NCI-H1417 (cell line): Measurements from ENCODE around the gene TMEM88.

Experiments used
- DNase-seq, 3 experiments: peaks; one replicate each; lab custom pipeline; 2025; lab: John Stamatoyannopoulos, UW

Gene TMEM88

DNA sequence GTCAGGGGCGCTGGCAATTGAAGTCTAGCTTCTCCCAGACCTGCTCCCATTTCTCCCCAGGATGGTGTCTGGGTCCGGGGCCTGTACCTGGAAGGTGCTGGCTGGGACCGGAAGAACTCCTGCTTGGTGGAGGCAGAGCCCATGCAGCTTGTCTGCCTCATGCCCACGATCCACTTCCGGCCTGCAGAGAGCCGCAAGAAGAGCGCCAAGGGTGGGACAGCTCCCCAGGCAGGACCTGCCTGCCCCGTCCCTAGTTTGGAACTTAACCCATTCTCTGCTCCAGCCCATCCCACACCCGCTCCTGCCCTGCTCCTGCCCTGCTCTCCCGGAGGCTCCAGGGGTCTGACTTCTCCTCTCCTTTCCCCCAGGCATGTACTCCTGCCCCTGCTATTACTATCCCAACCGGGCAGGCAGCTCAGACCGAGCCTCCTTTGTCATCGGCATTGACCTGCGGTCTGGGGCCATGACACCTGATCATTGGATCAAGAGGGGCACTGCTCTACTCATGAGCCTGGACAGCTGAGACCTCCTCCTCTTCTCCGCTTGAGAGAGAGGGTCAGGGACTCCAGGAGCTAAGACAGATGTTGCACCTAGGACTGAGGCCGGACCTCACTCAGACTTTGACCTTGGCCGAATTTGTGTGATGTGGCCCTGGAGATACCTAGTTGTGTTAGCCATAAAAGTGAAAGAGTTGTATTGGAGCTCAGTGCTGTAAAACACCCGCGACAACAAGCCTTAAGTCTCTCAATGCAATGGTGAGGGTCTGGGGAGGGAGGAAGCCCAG is 21.7 kb upstream of the TMEM88 start:
- no peak for DNase-seq

DNA sequence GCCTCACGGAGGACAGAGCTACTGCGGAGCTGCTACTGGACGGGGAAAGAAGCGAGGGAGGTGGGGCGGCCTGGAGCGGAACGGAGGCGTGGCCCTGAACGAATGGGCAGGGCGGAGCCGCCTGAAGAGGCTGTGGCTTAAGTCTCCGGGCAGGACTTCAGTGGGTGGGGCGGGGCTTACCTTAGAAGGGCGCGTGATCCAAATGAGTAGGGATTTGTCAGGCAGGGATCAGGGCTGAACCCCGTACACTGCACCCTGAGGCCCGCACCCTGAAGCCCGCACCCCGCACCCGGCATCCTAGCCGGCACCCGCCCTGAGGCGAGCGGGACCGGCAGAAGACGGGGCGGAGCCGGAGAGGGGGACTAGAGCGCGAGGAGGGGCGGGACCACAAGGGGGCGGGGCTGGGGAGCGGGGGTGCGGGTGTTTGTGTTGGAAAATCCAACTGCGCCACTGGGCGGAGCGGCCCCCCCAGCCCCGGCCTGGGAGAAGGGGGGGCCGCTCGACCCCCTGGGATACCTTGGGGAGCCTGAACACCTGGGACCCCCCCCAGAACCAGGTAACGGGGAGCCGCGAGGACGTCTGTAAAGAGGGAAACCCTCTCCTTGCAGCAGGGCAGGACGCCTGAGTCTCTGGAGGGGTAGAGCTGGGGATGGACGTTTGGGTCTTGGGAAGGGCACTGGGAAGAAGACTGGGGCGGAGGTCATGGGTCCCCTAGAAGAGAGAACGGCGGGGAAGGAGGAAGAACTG is 20.9 kb upstream of the TMEM88 start, which contains the start of gene KDM6B:
Gene KDM6B, plus strand, starts transcription at position 423 of the 747 bp plus-strand sequence. CDS start 11,338 bp downstream, outside the sequence.
- peak; percentile 74 to 82 (median 81) for DNase-seq

DNA sequence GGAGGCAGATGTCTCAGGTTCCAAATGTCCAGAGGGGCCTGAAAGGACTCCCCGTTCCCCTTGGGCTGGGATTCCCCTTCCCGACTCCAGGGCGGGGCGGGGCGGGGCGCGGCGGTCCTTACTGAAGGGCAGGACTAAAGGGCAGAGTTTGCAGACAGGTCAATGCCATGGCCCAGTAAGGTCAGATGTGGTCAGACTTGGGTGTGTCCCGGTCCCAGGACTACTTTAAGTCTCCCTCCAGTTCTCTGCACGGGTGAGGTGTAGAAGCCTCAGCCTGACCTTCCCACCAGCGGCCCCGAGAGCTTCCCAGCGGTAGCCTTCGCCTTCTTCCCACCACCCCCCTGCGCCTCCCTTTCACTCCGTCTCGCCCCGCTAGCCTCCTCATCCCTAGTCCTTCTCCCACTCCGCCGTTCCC is 20.3 kb upstream of the TMEM88 start:
- DNase-seq = no peak

- DNase-seq = peak; percentile 88 to 98 (median 94)
Measured at GRCh38 chr17:7834957-7835813, 19.7 kb upstream of the TMEM88 start.

- DNase-seq = peak; percentile 31 to 66 (median 63)
Measured at GRCh38 chr17:7835814-7836595, 18.9 kb upstream of the TMEM88 start.

DNA sequence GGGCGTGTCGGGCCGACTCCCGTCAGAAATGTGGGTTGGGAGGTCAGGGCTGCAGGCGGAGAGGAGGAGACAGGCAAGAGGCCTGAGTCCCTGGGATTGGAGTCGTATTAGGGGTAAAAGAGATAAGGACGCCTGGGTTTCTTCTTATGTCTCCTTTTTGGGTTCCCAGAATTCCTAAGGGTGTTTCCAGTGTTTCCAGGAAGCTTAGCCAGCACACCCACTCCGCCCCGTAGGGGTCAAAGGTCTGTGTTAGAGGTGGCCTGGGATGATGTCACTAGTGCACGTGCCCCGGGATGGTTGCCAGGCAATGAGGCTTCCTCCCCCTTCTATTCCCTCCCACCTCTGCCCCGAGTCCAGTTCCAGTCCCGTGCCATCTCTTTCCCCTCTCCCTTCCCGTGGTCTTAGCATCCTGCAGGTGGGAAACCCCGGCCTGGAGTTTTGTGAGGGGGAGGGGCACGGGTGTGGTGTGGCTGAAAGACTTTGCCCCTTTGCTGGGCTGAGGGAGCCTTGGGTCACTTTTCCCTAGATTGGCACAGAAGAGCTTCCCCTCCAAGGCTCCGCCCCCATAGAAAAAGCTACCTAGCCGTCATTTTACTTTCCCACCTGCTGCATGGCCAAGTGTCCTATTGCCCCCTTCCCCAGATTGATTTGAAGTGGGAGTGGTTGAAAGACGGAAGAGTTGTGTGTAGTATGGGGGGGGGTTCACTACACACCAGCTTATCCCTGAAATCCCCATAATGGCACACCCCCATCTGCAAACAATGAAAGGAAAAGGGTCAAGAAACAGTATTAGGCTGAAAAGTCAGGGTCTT is 18.1 kb upstream of the TMEM88 start:
- peak; percentile 85 to 95 (median 89) for DNase-seq

- DNase-seq = peak in 2 of 3 experiments; percentile 46 to 54
Measured at GRCh38 chr17:7837408-7838088, 17.3 kb upstream of the TMEM88 start.

DNA sequence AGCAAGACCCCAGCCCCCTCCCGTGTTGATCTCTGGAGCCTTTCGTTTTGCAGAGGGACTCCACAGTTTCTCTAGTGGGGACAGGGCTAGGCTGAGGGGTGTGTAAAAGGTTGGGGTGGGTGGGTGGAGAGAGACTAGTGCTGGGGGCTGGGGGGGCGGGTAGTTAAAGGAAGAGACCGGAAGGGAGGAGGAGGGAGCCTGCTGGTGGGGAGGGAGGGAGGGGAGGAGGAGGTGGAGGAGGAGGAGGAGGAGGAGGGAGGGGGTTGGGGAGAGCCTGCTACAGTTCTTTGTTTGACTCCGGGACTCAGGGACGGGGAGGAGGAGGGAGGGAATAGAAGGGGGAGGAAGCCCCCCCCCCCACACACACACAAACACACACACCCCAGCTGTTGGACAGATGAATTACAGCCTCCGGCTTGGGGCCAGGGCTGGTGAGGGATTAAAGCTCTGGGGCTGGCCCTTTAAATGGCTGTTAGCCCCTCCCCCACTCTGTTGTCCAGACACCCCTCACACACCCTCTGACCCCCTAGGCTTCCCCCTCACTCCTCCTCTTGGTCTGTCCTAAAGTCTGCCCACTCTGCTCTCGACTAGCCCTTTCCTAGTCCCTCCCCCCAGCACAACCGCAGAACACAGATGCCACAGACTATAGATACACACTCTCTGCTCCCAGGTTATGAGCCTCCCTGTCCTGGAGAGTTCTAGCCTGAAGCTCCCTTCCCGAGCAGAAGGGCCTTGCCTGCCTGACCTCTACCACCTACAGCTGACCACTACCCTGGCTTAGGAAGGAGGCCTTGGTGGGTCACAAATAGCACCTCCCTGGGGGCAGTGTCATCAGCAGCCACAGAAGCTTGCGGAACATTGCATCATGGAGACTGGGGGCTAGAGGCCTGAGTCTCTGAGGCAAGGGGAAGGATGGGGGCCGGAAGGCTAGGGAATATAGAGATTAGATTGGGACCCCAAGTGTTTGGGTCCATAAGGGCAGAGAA is 16.5 kb upstream of the TMEM88 start:
- DNase-seq = peak; percentile 3 to 63 (median 47)

DNA sequence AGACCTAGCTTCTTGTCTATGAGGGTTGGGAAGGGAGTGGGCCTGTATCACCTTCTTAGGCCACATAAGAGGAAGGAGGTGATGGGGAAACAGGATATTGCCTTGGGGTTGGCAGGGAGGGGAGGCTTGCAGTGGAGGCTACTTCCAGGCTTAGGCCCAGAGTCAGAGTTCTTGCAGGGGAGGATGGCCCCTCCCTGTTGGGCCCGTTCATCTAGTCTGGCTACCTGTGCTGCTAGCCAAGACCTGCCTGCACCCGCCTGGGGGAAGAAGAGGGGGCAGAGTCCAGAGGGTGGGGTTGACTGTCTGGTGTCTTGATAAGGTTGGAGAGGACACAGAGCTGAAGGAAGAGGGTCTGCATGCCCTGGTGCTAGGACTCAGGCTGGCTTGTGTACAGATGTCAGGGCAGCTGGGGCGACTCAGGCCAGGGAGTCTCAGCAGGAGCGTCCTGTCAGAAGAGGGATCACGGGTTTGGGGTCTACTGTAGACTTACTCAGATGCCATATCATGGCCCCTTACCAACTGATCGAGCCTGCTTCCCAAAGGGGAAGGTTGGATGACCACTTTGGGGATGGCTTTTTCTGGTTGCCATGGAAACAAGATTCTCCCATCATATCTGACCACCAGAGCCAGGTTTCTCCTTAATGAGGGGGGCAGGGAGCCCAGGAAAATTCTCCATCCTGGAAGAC is 15.5 kb upstream of the TMEM88 start:
- no peak for DNase-seq

- DNase-seq = no peak
Measured at GRCh38 chr17:7839876-7840261, 15.0 kb upstream of the TMEM88 start.

DNA sequence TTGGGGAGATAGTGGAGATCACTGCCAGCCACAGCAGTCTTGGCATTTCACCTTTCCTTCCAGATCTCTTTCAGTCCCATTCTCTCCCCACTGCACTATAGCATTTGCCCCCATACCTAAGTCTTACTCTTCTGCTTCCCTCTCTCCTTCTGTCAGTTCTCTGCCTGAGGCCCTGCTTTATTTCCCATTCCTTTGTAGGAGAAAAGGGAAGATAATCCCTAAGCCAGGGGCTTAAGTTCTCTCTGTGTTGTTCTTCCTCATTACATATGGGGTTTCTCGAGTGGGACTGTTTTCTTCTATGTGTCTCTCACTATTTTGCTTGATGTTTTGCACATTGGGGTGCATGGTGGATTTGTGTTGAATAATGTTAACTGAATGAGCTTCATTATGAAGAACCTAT is 14.4 kb upstream of the TMEM88 start:
- DNase-seq = no peak

DNA sequence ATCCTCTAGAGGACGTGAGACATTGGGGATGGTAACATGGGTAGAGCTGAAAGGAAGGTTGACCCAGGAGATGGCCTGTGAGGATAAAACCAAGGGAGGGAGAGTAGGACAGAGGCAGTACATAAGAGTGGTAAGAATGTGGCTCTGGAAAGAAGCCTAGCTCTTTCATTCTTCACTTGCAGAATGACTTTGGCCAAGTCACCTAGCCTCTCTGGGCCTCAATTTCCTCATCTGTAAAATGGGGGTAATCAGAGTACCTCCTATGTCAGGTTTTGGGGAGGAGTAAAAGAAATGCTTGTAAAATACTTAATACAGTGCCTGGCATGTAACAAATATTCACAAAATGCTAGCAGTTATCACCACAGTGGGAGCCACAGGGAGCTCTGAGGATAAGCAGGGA is 14.0 kb upstream of the TMEM88 start:
- peak in 1 of 3 experiments; percentile 26 for DNase-seq

GRCh38 chr17:7841396-7841914 is 13.4 kb upstream of the TMEM88 start:
- peak; percentile 51 to 84 (median 72) for DNase-seq

DNA sequence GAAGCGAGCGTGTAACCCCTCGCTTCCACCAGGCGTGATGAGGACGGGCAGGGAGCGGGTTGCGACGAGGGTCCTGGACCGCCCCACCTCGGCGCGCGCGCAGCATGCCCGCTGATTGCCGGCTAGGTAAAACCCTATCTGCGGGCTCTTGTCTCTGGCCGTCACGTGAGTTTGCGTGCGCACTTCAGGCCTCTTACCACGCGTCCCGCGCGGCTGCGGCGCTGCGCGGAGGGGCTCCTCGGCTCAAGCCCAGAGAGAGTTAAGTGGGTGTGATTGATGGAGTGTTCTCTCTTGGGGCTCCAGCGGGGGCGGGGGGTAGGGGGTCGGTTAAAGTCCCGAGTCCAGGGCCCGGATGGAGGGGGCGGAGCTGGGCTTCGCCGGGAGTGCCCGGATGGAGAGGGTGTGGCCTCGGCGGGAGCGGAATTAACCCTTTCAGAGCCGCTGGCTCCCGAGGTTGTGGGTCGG is 12.9 kb upstream of the TMEM88 start:
- DNase-seq = peak; percentile 83 to 91 (median 89)

DNA sequence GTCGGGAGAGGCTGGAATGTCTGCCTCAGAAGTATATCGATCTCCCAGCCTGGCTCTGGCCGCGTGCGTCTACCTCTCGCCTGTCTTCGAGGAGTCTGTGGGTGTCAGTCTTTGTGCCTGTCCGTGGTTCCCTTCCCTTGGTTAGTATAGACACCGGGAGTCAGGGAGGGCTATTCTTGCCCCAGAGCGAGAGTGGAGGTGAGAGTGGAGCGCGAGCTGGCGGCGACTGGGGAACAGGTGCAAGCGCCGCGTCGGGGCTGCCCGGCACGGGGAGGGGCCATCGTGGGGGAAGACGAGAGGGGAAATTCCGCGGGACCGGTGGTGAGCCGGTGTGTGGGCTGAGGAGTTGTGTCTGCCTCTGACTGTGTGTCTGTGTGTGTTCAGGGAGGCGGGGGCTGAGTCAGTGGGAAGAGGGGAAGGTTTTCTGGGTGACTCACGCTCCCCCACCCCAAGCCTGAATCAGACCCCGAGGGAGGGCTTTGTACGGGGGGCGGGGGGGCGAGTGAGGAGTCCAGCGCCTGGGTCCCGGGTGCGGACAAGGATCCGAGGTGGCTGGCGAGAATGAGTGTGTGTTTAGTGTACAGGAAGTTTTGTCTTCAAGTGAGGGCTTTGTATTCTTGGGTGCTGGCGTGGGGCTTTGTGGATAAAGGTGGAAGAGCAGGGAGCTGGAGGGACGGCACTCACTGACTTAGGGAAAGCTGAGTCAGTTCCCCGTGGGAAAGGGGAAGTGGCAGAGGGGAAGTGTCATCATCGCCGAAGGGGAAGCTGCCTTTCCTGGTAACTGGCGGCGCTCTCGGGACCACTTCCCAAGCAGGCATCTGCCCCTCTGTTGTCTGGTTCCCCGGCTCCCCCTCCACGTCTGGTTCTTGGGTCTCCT is 12.2 kb upstream of the TMEM88 start:
- DNase-seq = peak in 2 of 3 experiments; percentile 52 to 76

DNA sequence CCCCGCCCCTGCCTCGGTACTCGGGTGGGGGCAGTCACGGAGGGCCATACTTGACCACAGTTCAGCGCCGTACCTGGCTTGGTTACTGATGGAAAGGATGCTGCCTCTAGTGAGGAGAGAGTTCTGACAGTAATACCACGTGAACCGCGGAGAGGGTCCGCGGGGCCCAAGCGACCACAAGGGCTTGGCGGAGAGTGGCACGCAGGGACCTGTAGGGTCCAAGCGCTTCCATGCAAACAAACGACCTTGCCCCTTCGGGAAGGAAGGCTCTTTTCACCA is 11.7 kb upstream of the TMEM88 start:
- DNase-seq = peak in 1 of 3 experiments; percentile 56
